GM21825 (cell line): ENCODE measurements around the gene GAK.
"Not testable (repeated sequence)": the region's sequence is repeated elsewhere in the genome, so short reads cannot be mapped to it uniquely, and the experiment has no call there.

ENCODE experiments used
- ATAC-seq: cut with Tn5 transposase; IDR thresholded peaks from one replicate; pipeline ENCODE4 v1.9.1; 2021; ENCODE audit warnings: mild to moderate bottlenecking, moderate library complexity; ENCODE audit not compliant: unreplicated experiment

GAK gene

DNA sequence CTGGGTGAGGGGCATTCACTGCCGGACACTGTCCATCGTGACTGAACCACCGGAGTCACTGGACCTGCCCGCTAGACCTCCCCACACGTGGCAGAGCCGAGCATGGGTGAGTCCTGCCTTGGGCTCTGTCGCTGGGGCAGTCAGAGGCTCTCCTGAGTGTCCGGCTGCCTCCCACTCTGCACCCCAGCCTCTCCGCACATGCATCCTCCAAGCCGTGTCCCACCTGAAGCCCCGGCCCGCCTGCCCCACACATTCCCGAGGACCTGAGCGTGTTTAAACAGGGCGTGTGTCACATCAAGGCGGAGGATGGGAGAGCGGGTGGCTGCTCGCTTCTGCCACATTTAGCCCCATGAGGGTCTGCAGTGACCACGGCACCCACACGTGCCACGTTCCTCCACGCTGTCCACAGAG, 110.9 kb downstream of the GAK start:
- no peak for ATAC-seq

DNA sequence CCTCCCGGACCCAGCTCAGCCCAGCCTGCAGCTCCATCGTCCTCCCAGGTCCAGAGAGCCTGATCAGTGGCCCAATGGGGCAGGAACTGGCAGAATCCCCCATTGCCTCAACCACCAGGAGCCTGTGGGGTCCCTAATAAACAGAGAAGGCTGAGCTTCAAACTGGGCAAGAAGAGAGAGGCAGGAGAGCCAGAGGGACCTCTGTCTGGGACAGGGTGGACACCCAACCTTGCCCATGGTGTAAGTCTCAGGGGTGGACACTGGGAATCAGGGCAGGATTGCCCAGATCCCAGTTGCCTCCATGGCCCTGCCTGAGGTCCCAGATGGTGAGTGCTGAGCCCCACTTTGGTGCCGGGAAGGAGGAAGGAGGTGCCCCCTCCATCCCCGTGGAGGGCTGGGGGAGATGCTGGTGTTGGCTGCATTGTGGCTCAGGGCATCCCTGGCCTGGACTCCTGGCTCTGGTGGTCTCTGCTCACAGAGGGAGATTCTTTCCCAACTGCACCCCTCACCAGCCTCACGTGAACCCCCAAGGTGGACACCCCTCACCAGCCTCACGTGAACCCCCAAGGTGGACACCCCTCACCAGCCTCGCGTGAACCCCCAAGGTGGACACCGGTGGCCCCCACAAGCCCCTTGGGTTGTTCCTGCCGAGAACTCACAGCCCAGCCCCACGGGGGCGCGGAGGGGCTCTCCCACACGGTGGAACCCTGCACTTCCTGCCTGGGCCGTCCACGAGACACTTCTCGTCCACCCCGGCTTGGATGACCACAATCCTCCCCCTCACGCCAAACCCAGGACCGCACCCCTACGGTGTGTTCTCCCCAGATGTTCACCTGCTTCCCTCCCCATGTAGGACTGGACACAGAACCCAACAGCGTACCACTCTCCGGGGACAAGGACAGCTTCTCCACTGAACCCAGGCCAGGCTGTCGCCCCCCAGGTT, 111.6 kb downstream of the GAK start:
- no peak for ATAC-seq

GRCh38 chr4:819401-820229, 112.5 kb downstream of the GAK start:
- no peak for ATAC-seq

GRCh38 chr4:818106-818921, 113.8 kb downstream of the GAK start:
- ATAC-seq: no peak

- no peak for ATAC-seq
Measured at GRCh38 chr4:815464-816146, 116.5 kb downstream of the GAK start.

DNA sequence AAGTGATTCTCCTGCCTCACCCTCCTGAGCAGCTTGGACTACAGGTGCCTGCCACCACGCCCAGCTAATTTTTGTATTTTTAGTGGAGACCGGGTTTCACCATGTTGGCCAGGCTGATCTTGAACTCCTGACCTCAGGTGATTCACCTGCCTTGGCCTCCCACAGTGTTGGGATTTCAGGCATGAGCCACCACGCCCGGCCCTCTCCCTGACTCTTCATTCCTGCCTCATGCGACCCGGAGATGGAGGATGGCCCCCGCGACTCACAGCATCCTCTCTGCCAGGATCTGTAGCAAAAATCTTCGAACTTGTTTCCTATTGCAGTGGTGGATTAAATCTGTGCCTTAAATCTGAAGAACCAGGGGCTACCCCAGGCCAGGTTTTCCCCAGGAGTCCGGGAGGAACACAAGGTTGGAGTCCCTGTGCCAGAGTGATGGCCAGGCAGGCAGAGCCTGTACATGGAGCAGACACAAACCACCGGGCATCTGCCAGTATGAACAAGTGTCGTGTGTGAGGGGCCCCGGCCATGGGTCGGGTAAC, 117.7 kb downstream of the GAK start:
- no peak for ATAC-seq

- no peak for ATAC-seq
Measured at GRCh38 chr4:813900-814299, 118.2 kb downstream of the GAK start.

GRCh38 chr4:808860-809570, 123.1 kb downstream of the GAK start:
- ATAC-seq: no peak

- ATAC-seq: no peak
Measured at GRCh38 chr4:807792-808191, 124.3 kb downstream of the GAK start.

DNA sequence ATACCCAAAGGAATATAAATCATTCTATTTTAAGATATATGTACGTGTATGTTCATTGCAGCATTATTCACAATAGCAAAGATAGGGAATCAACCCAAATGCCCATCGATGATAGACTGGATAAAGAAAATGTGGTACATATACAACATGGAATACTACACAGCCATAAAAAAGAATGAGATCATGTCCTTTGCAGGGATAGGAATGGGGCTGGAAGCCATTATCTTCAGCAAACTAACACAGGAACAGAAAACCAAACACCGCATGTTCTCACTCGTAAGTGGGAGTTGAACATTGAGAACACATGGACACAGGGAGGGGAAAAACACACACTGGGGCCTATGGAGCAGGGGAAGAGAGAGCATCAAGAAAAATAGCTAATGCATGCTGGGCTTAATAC, 125.1 kb downstream of the GAK start:
- ATAC-seq: not testable (repeated sequence)

GRCh38 chr4:804804-805203, 127.3 kb downstream of the GAK start:
- ATAC-seq: no peak

- ATAC-seq: no peak
Measured at GRCh38 chr4:803884-804283, 128.2 kb downstream of the GAK start.

- ATAC-seq: no peak
Measured at GRCh38 chr4:801436-802124, 130.5 kb downstream of the GAK start.
